Liver (tissue), 2 donors: ENCODE measurements around the gene MANEA.

Experiments used
- MAX ChIP-seq: IDR thresholded peaks from 2 replicates; pipeline ENCODE4 v1.6.1; 2016; ENCODE audit warnings: antibody characterized with exemption
- TF ChIP-seq, protein P1 (sequence below): fragments of 150-350 bp; IDR thresholded peaks from 2 replicates; pipeline ENCODE4 v1.5.1; 2017; ENCODE audit warnings: improper control_type of control experiment, low read depth, low read length; ENCODE audit not compliant: missing input control
- donor health status: healthy.

DNA sequence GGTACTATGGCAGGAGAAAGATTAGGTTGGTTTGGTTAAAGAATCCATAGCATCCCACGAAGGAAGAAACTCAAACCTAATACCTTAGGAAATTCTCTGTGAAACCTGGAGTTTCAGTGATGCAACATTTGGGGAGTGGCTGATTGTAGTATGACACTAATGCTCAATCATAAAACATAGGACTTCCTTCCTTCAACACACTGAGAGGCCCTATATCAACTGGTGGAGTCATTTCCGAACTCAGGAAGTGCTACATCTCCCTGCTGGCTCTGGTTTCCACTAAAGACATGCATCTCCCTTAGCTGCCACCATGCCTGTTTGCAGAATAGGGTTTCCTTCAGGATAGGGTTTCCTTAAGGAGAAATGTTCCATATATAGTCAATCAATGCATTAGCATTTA is 5.2 kb upstream of the MANEA start:
- TF ChIP-seq, protein P1, sequence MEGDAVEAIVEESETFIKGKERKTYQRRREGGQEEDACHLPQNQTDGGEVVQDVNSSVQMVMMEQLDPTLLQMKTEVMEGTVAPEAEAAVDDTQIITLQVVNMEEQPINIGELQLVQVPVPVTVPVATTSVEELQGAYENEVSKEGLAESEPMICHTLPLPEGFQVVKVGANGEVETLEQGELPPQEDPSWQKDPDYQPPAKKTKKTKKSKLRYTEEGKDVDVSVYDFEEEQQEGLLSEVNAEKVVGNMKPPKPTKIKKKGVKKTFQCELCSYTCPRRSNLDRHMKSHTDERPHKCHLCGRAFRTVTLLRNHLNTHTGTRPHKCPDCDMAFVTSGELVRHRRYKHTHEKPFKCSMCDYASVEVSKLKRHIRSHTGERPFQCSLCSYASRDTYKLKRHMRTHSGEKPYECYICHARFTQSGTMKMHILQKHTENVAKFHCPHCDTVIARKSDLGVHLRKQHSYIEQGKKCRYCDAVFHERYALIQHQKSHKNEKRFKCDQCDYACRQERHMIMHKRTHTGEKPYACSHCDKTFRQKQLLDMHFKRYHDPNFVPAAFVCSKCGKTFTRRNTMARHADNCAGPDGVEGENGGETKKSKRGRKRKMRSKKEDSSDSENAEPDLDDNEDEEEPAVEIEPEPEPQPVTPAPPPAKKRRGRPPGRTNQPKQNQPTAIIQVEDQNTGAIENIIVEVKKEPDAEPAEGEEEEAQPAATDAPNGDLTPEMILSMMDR = no peak
- no peak for TF ChIP-seq MAX
